Right atrium auricular region (tissue), 2 donors: ENCODE data around the gene CTDP1. TPM values are rescaled to one million over a fixed set of nuclear protein-coding genes. Genes with fewer than 3 reads are reported as not detected.

ENCODE experiments used
- DNase-seq: peaks from one replicate; pipeline ENCODE4 v3.0.0-alpha.2; 2019; ENCODE audit warnings: low spot score
- H3K27ac ChIP-seq, 2 donors: fragments of 200-600 bp; sonication (generic); 1 replicate in 1 of 2; 2 replicates in 1 of 2; pipeline ENCODE4 v1.5.1; 2016 to 2019
- H3K27me3 ChIP-seq, 2 donors: fragments of 200-600 bp; sonication (generic); one replicate each; pipeline versions ENCODE4 v1.5.1 to v1.6.0; 2017 to 2019
- H3K36me3 ChIP-seq: fragments of 200-600 bp; sonication (generic); one replicate; pipeline ENCODE4 v1.5.1; 2016
- H3K4me1 ChIP-seq, 2 donors: fragments of 200-600 bp; sonication (generic); one replicate each; pipeline versions ENCODE4 v1.5.1 to v1.6.0; 2017 to 2019
- H3K4me3 ChIP-seq, 2 donors: fragments of 200-600 bp; sonication (generic); 1 replicate in 1 of 2; 2 replicates in 1 of 2; pipeline ENCODE4 v1.5.1; 2017 to 2019; ENCODE audit warnings: mild to moderate bottlenecking in 1 of 2, moderate library complexity in 1 of 2
- H3K9me3 ChIP-seq, 2 donors: fragments of 200-600 bp; sonication (generic); one replicate each; pipeline ENCODE4 v1.5.1; 2019
- CTCF ChIP-seq, 2 donors: fragments of 200-600 bp; sonication (generic); IDR thresholded peaks; one replicate each; pipeline ENCODE4 v1.5.1; 2019; ENCODE audit warnings: antibody characterized with exemption in 2 of 2
- total RNA-seq, 2 donors: library from RNA; depleted of rRNA; stranded (reverse); fragments of >200 nt; gene quantifications; one replicate each; pipeline ENCODE4 v1.1.0, GENCODE V29; 2016

The CTDP1 gene
- total RNA-seq, 2 donors from 2014 or later, result 6.3 to 9.2 TPM

GRCh38 chr18:79733135-79733701 lies 53.6 kb downstream of the CTDP1 start:
- no peak overlapping the region for H3K27ac ChIP-seq
- H3K4me1 ChIP-seq, result no peaks in the 10 kb centered on the region
- DNase-seq, result no peak
- peaks cover 94% of the 10 kb centered on the region for H3K36me3 ChIP-seq
- peaks cover 6% of the 10 kb centered on the region in 2 donors for H3K9me3 ChIP-seq
- H3K27me3 ChIP-seq, result no peaks in the 10 kb centered on the region
- TF ChIP-seq CTCF (IDR thresholded peaks at IDR 0.05), result no peak
- no peak overlapping the region for H3K4me3 ChIP-seq

GRCh38 chr18:79733986-79734770 lies 54.6 kb downstream of the CTDP1 start:
- no peak overlapping the region for H3K4me3 ChIP-seq
- peak; percentile 80 for DNase-seq
- H3K9me3 ChIP-seq, result peaks cover 6% of the 10 kb centered on the region in 2 donors
- no peak for TF ChIP-seq CTCF (IDR thresholded peaks at IDR 0.05)
- peak overlapping the region in 1 of 2 donors; percentile 35 for H3K27ac ChIP-seq
- H3K27me3 ChIP-seq, result no peaks in the 10 kb centered on the region
- H3K36me3 ChIP-seq, result peaks cover 86% of the 10 kb centered on the region
- H3K4me1 ChIP-seq, result no peaks in the 10 kb centered on the region

GRCh38 chr18:79735071-79735980 lies 55.7 kb downstream of the CTDP1 start:
- no peaks in the 10 kb centered on the region for H3K4me1 ChIP-seq
- peaks cover 6% of the 10 kb centered on the region in 2 donors for H3K9me3 ChIP-seq
- TF ChIP-seq CTCF (IDR thresholded peaks at IDR 0.05), result no peak
- H3K27me3 ChIP-seq, result no peaks in the 10 kb centered on the region
- H3K4me3 ChIP-seq, result no peak overlapping the region
- H3K27ac ChIP-seq, result no peak overlapping the region
- H3K36me3 ChIP-seq, result peaks cover 75% of the 10 kb centered on the region
- DNase-seq, result no peak

- peaks cover 66% of the 10 kb centered on the region for H3K36me3 ChIP-seq
Observed at GRCh38 chr18:79736230-79736629, 56.6 kb downstream of the CTDP1 start.

GRCh38 chr18:79736846-79737245 lies 57.2 kb downstream of the CTDP1 start:
- no peak overlapping the region for H3K27ac ChIP-seq
- no peaks in the 10 kb centered on the region for H3K4me1 ChIP-seq
- DNase-seq, result no peak
- peaks cover 4% of the 10 kb centered on the region in 2 donors for H3K9me3 ChIP-seq
- H3K27me3 ChIP-seq, result no peaks in the 10 kb centered on the region
- no peak overlapping the region for H3K4me3 ChIP-seq
- peaks cover 60% of the 10 kb centered on the region for H3K36me3 ChIP-seq
- TF ChIP-seq CTCF (IDR thresholded peaks at IDR 0.05), result no peak

More at GRCh38 chr18:79736230-79736629, 56.6 kb downstream of the CTDP1 start:
- Histone ChIP-seq H3K9me3 (peaks cover 6% of the 10 kb centered on the region in 2 donors), H3K27ac (no peak overlapping the region), H3K4me3 (no peak overlapping the region), H3K4me1 (no peaks in the 10 kb centered on the region), H3K27me3 (no peaks in the 10 kb centered on the region)
- TF ChIP-seq CTCF (IDR thresholded peaks at IDR 0.05), result no peak
- DNase-seq, result no peak
